Suprapubic skin (tissue), 3 donors: ENCODE measurements around the gene FAM24B.

ENCODE experiments used
- CTCF ChIP-seq, 2 donors: fragments of 200-600 bp in 1 of 2; fragments of 450-650 bp in 1 of 2; sonication (generic) in 1 of 2; IDR thresholded peaks; one replicate each; pipeline ENCODE4 v1.5.1; 2016 to 2019; ENCODE audit warnings: antibody characterized with exemption in 2 of 2, mild to moderate bottlenecking in 1 of 2, moderate library complexity in 1 of 2
- POLR2AphosphoS5 ChIP-seq, 3 donors: sonication (generic); formaldehyde crosslinking; IDR thresholded peaks; one replicate each; pipeline ENCODE4 v1.6.1; 2017; ENCODE audit warnings: antibody characterized with exemption in 3 of 3

GRCh38 chr10:122835908-122836307 is 43.5 kb downstream of the FAM24B start:
- TF ChIP-seq POLR2AphosphoS5 (IDR thresholded peaks at IDR 0.05) (no peak), CTCF (IDR thresholded peaks at IDR 0.05) (no peak)
